ENCODE data around the gene CYBC1.

DNA sequence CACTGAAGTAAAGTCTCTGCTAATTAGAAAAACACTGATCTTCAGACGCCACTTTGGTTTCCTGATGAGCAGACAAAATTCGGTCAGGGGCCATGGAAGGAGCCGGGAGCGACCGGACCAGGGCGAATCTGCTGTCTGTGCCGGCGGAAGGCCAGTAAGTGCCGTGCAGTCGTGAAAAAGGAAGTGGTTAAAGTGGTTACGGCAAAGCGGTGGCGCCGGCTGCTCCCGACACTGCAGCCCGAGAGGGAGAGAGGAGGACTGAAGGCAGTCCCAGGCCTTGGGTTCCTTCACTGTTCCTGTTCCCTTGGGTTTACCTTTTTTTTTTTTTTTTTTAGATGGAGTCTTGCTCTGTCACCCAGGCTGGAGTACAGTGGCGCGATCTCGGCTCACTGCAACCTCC, 49.7 kb downstream of the CYBC1 start:
- TF ChIP-seq, protein P1, sequence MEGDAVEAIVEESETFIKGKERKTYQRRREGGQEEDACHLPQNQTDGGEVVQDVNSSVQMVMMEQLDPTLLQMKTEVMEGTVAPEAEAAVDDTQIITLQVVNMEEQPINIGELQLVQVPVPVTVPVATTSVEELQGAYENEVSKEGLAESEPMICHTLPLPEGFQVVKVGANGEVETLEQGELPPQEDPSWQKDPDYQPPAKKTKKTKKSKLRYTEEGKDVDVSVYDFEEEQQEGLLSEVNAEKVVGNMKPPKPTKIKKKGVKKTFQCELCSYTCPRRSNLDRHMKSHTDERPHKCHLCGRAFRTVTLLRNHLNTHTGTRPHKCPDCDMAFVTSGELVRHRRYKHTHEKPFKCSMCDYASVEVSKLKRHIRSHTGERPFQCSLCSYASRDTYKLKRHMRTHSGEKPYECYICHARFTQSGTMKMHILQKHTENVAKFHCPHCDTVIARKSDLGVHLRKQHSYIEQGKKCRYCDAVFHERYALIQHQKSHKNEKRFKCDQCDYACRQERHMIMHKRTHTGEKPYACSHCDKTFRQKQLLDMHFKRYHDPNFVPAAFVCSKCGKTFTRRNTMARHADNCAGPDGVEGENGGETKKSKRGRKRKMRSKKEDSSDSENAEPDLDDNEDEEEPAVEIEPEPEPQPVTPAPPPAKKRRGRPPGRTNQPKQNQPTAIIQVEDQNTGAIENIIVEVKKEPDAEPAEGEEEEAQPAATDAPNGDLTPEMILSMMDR (IDR thresholded peaks at IDR 0.05), result no peak
- no peak for TF ChIP-seq ZFX (IDR thresholded peaks at IDR 0.05; ENCODE audit: borderline replicate concordance)
